ENCODE data around the gene HOXC6.

GRCh38 chr12:53987787-53988230, 40.4 kb upstream of the HOXC6 start:
- TF ChIP-seq CTCF (IDR thresholded peaks at IDR 0.05): no peak
- no peak for TF ChIP-seq POLR2A (IDR thresholded peaks at IDR 0.05)
- TF ChIP-seq POLR2AphosphoS5 (IDR thresholded peaks at IDR 0.05): no peak

Data from stomach (tissue), 4 donors.